AG04449 (cell line): ENCODE results near the gene SH2D3C.

ENCODE experiments used
- CTCF ChIA-PET: fragments of 350-600 bp; formaldehyde crosslinking; extraction: SDS; loops from one replicate; lab custom pipeline; 2021; ENCODE audit warnings: antibody characterized with exemption; lab: Yijun Ruan, JAX
- POLR2A ChIA-PET: fragments of 400-600, 350-600 bp; formaldehyde crosslinking; extraction: SDS; loops from one replicate; lab custom pipeline; 2020; ENCODE audit warnings: antibody characterized with exemption, inconsistent platforms; lab: Yijun Ruan, JAX
- DNase-seq: peaks from one replicate; pipeline ENCODE4 v3.0.0-alpha.2; 2010; ENCODE audit warnings: low read depth, low spot score
- H3K4me3 ChIP-seq: 2 replicates; pipeline ENCODE4 v1.5.1; 2011; ENCODE audit warnings: low read depth, mild to moderate bottlenecking, control low read depth, low read length
- TF ChIP-seq, protein P1 (sequence below): IDR thresholded peaks from one replicate; pipeline ENCODE4 v1.5.1; 2011; ENCODE audit warnings: mild to moderate bottlenecking, moderate library complexity, low read length, control low read depth, inconsistent platforms; ENCODE audit not compliant: insufficient read depth; ENCODE audit errors: missing control alignments

SH2D3C gene

DNA sequence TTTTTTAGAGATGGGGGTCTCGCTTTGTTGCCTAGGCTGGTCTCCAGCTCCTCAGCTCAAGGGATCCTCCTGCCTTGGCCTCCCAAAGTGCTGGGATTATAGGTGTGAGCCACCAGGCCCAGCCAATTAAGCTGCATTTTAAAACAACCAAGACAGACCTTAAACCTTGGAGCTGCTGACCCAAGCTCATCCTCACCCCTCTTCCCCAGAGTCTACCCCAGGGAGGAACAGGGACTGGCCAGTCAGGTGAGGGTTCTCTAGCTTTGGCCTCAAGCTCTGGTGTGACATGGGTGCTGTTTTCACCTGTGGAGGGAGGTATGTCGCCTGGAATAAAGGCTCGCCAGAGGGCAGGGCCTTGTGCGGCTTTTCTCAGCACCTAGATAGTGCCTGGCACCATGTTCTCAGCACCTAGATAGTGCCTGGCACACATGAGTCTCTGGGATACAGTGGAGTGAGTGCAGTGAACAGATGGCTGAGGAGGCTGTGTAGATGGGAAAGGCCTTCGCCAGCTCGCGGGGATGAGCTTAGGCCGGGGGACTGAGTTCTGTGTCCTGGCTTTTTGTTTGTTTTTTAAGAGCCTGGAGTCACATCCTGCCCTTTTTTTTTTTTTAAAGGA, 14.7 kb upstream of the SH2D3C start:
- ChIA-PET CTCF (interaction anchor here (1.3 to 1.9 kb wide), 6 partner anchors 9 to 128 kb away, joined by 3 to 12 read pairs (median 8); partner anchors contain the start of genes FPGS and TOR2A), POLR2A (interaction anchor here (1.5 kb wide), 1 partner anchor 10 kb away, joined by 7 read pairs; the partner anchor contains the start of gene FPGS)
- no peak for DNase-seq
- TF ChIP-seq, protein P1, sequence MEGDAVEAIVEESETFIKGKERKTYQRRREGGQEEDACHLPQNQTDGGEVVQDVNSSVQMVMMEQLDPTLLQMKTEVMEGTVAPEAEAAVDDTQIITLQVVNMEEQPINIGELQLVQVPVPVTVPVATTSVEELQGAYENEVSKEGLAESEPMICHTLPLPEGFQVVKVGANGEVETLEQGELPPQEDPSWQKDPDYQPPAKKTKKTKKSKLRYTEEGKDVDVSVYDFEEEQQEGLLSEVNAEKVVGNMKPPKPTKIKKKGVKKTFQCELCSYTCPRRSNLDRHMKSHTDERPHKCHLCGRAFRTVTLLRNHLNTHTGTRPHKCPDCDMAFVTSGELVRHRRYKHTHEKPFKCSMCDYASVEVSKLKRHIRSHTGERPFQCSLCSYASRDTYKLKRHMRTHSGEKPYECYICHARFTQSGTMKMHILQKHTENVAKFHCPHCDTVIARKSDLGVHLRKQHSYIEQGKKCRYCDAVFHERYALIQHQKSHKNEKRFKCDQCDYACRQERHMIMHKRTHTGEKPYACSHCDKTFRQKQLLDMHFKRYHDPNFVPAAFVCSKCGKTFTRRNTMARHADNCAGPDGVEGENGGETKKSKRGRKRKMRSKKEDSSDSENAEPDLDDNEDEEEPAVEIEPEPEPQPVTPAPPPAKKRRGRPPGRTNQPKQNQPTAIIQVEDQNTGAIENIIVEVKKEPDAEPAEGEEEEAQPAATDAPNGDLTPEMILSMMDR, result no peak
- H3K4me3 ChIP-seq, result no peak overlapping the region

DNA sequence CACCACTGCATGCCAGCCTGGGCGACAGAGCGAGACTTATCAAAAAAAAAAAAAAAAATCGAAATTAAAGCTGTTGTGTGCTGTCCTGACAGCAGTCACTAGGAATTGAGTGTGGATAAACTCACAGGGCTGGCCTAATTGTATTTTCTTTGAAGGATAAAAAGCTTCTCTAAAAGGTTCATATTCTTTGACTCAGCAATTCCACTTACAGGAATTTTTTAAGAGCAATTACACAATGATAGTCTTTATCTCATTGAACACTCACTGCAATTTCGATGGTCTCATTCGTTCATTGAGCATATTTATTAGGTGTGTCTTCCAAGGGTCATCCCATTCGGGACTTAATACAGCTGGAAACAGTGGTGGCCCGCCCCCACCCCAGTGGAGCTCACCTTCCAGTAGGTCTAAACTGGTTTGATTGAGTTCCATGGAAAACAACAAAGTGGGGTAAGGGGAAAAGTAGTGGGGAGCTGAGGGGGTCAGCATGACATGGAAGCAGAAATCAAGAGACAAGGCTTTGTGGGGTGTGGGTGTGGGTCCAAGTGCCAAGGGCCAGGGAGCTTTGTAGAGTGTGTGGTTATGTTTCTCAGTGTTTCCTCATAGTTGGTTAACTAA, 14.1 kb upstream of the SH2D3C start:
- no peak overlapping the region for H3K4me3 ChIP-seq
- no peak for DNase-seq
- ChIA-PET POLR2A (interaction anchor here (0.6 to 1.5 kb wide), 4 partner anchors 11 to 179 kb away, joined by 3 to 7 read pairs (median 3); partner anchors contain the start of gene FPGS), CTCF (interaction anchor here (0.6 to 1.9 kb wide), 7 partner anchors 10 to 275 kb away, joined by 3 to 12 read pairs (median 6); partner anchors contain the start of genes FPGS and TOR2A)
- TF ChIP-seq, protein P1, result no peak

GRCh38 chr9:127791085-127791484, 12.6 kb upstream of the SH2D3C start:
- DNase-seq, result no peak
- H3K4me3 ChIP-seq, result no peak overlapping the region
- TF ChIP-seq, protein P1, result no peak
- POLR2A ChIA-PET, result no interaction called here
- CTCF ChIA-PET, result no interaction called here

DNA sequence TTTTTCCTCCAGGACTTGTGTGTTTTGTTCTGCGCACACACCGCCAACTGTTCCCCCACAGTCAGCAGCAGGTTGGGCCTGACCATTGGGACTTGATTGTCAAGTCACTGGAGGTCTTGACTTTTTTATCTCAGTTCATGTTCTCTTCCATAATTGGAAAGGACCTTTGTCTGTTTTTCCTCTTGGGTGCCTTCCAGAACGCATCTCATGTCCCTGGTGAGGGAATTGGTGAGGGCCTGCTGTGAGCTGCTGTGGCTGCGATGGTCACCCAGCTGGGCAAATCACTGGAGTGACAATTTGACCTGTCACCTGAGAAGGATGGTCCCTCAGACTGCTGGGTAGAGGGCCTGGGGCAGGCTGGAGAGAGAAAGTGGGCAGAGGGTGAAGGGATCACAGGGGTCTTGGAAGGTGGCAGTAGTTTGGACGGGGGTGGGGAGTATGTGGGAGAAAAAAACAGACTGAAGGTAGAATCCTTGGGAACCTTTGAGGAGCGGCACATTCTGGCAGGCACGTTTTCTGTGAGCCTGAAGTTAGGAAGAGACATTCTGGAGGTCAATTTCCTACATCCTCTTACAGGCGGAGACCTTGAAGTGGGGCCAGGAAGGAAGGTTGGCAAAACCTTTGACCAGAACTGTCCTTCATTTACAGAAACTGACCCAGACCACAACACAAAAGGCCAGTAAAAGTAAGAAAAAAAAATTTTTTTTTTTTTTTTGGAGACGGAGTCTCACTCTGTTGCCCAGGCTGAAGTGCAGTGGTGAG, 11.8 kb upstream of the SH2D3C start:
- TF ChIP-seq, protein P1, result no peak
- H3K4me3 ChIP-seq, result no peak overlapping the region
- POLR2A ChIA-PET, result no interaction called here
- DNase-seq, result no peak
- CTCF ChIA-PET, result interaction anchor here (1.1 to 6.1 kb wide), 2 partner anchors 81 to 131 kb away, joined by 7 to 76 read pairs; no protein-coding TSS in a partner anchor

- no peak overlapping the region for H3K4me3 ChIP-seq
- TF ChIP-seq, protein P1, result no peak
- ChIA-PET POLR2A (no interaction called here), CTCF (interaction anchor here (1.1 to 10.9 kb wide), 3 partner anchors 54 to 132 kb away, joined by 7 to 76 read pairs (median 69); partner anchors contain the start of gene TOR2A)
- DNase-seq, result no peak
Measured at GRCh38 chr9:127789179-127789578, 10.7 kb upstream of the SH2D3C start.
